ENCODE data around the gene CEACAM21. TPM values are rescaled to one million over a fixed set of nuclear protein-coding genes. Genes with fewer than 3 reads are reported as not detected.
A peak's percentile ranks its signal among the peaks of the same experiment; 100 is the strongest.

Gene CEACAM21
- total and polyA plus RNA-seq, 8 donors = 0.63 to 6.1 (median 2.0) TPM; not detected in 5

- TF ChIP-seq POLR2A (IDR thresholded peaks at IDR 0.05) (no peak), EP300 (IDR thresholded peaks at IDR 0.05) (no peak), CTCF (IDR thresholded peaks at IDR 0.05) (no peak), POLR2AphosphoS5 (IDR thresholded peaks at IDR 0.05) (no peak)
- Histone ChIP-seq H3K9me3 (peaks cover 0 to 12% (median 0%) of the 10 kb centered on the region in 4 donors), H3K27ac (no peak overlapping the region), H3K36me3 (no peaks in the 10 kb centered on the region), H3K4me1 (no peaks in the 10 kb centered on the region), H3K27me3 (peaks cover 0 to 70% (median 0%) of the 10 kb centered on the region in 3 donors), H3K4me3 (no peak overlapping the region)
- intact Hi-C loops (cut with DNase I; ENCODE audit: low total_unique reads) = no loop called here
- DNase-seq = no peak
- WGBS, 5 donors = 72 to 83% (median 77%) methylated on average over 4 of the region's 4 CpGs
Measured at GRCh38 chr19:41615207-41615606, 39.2 kb downstream of the CEACAM21 start.

- peak in 1 of 2 donors; percentile 54 for DNase-seq
- Histone ChIP-seq H3K27ac (no peak overlapping the region), H3K4me3 (no peak overlapping the region), H3K36me3 (no peaks in the 10 kb centered on the region), H3K9me3 (peaks cover 0 to 12% (median 0%) of the 10 kb centered on the region in 4 donors), H3K4me1 (no peaks in the 10 kb centered on the region), H3K27me3 (peaks cover 0 to 80% (median 0%) of the 10 kb centered on the region in 3 donors)
- intact Hi-C loops (cut with DNase I; ENCODE audit: low total_unique reads) = no loop called here
- TF ChIP-seq EP300 (IDR thresholded peaks at IDR 0.05) (no peak), POLR2A (IDR thresholded peaks at IDR 0.05) (no peak), CTCF (IDR thresholded peaks at IDR 0.05) (no peak), POLR2AphosphoS5 (IDR thresholded peaks at IDR 0.05) (no peak)
- 39 to 43% (median 42%) methylated on average over 9 of the region's 9 CpGs for WGBS, 5 donors
Measured at GRCh38 chr19:41616792-41617621, 41.0 kb downstream of the CEACAM21 start.

- TF ChIP-seq POLR2AphosphoS5 (IDR thresholded peaks at IDR 0.05) = no peak
- no peak for TF ChIP-seq POLR2A (IDR thresholded peaks at IDR 0.05)
- TF ChIP-seq CTCF (IDR thresholded peaks at IDR 0.05) = no peak
- no peak for TF ChIP-seq EP300 (IDR thresholded peaks at IDR 0.05)
Measured at GRCh38 chr19:41617941-41618730, 42.2 kb downstream of the CEACAM21 start.

GRCh38 chr19:41619018-41619556, 43.1 kb downstream of the CEACAM21 start:
- no peaks in the 10 kb centered on the region for H3K36me3 ChIP-seq
- no peaks in the 10 kb centered on the region for H3K4me1 ChIP-seq
- peaks cover 0 to 66% (median 0%) of the 10 kb centered on the region in 3 donors for H3K27me3 ChIP-seq
- H3K9me3 ChIP-seq = no peaks in the 10 kb centered on the region
- TF ChIP-seq CTCF (IDR thresholded peaks at IDR 0.05) = no peak
- TF ChIP-seq POLR2A (IDR thresholded peaks at IDR 0.05) = no peak
- no peak for TF ChIP-seq EP300 (IDR thresholded peaks at IDR 0.05)
- no peak for TF ChIP-seq POLR2AphosphoS5 (IDR thresholded peaks at IDR 0.05)
- no peak for DNase-seq
- no peak overlapping the region for H3K4me3 ChIP-seq
- intact Hi-C loops (cut with DNase I; ENCODE audit: low total_unique reads) = no loop called here
- WGBS, 5 donors = 25 to 32% (median 30%) methylated on average over 4 to 7 of the region's 7 CpGs
- H3K27ac ChIP-seq = no peak overlapping the region

More at GRCh38 chr19:41617941-41618730, 42.2 kb downstream of the CEACAM21 start:
- H3K4me3 ChIP-seq = no peak overlapping the region
- H3K4me1 ChIP-seq = no peaks in the 10 kb centered on the region
- H3K27ac ChIP-seq = no peak overlapping the region
- WGBS, 5 donors = 74 to 85% (median 80%) methylated on average over 8 to 9 of the region's 9 CpGs
- peaks cover 0 to 69% (median 0%) of the 10 kb centered on the region in 3 donors for H3K27me3 ChIP-seq
- no peak for DNase-seq
- H3K9me3 ChIP-seq = peaks cover 0 to 6% (median 0%) of the 10 kb centered on the region in 4 donors
- H3K36me3 ChIP-seq = no peaks in the 10 kb centered on the region
- intact Hi-C loops (cut with DNase I; ENCODE audit: low total_unique reads) = no loop called here
